Upper lobe of left lung (tissue), 4 donors: ENCODE results near the gene PDIA4.

ENCODE experiments used
- CTCF ChIP-seq, 6 experiments: fragments of 450-650 bp in 4 of 6; fragments of 200-600 bp in 2 of 6; sonication (generic) in 2 of 6; IDR thresholded peaks; one replicate each; pipeline ENCODE4 v1.5.1; 2016 to 2019; ENCODE audit warnings: antibody characterized with exemption in 6 of 6
- EP300 ChIP-seq, 4 donors: sonication (generic); formaldehyde crosslinking; IDR thresholded peaks; one replicate each; pipeline ENCODE4 v1.5.1; 2017; ENCODE audit warnings: antibody characterized with exemption in 4 of 4, control low read depth in 2 of 4
- POLR2AphosphoS5 ChIP-seq, 2 donors: sonication (generic); formaldehyde crosslinking; IDR thresholded peaks; one replicate each; pipeline ENCODE4 v1.5.1; 2017; ENCODE audit warnings: antibody characterized with exemption in 2 of 2

- TF ChIP-seq POLR2AphosphoS5 (IDR thresholded peaks at IDR 0.05) (no peak), CTCF (IDR thresholded peaks at IDR 0.05) (no peak), EP300 (IDR thresholded peaks at IDR 0.05) (no peak)
Observed at GRCh38 chr7:148953676-148954075, 74.6 kb downstream of the PDIA4 start.
